Measurements from ENCODE around the gene PTPRR. TPM values are rescaled to one million over a fixed set of nuclear protein-coding genes. Genes with fewer than 3 reads are reported as not detected.

PTPRR gene
- total and polyA plus RNA-seq, 5 experiments from 2014 or later = not detected

- H3K27ac Mint-ChIP-seq = no peak overlapping the region
- DNase-seq = no peak
- POLR2A ChIA-PET = no interaction called here
These were observed 271.7 kb downstream of the PTPRR start for GRCh38 chr12:70648831-70649230.

GRCh38 chr12:70648191-70648590 lies 272.3 kb downstream of the PTPRR start:
- H3K36me3 Mint-ChIP-seq = no peaks in the 10 kb centered on the region
- no peak overlapping the region for H3K4me3 Mint-ChIP-seq
- POLR2A ChIA-PET = no interaction called here
- H3K27me3 Mint-ChIP-seq = peaks cover 5 to 21% (median 11%) of the 10 kb centered on the region in 5 donors
- DNase-seq (no peak), ATAC-seq (no peak)
- peaks cover 0 to 8% (median 0%) of the 10 kb centered on the region in 4 donors for H3K4me1 Mint-ChIP-seq
- no peak overlapping the region for H3K27ac Mint-ChIP-seq
- no peaks in the 10 kb centered on the region for H3K9me3 Mint-ChIP-seq

More at GRCh38 chr12:70648831-70649230, 271.7 kb downstream of the PTPRR start:
- no peaks in the 10 kb centered on the region for H3K36me3 Mint-ChIP-seq
- peaks cover 5 to 19% (median 8%) of the 10 kb centered on the region in 5 donors for H3K27me3 Mint-ChIP-seq
- no peak overlapping the region for H3K4me3 Mint-ChIP-seq
- H3K9me3 Mint-ChIP-seq = no peaks in the 10 kb centered on the region
- no peak for ATAC-seq
- H3K4me1 Mint-ChIP-seq = peaks cover 0 to 8% (median 0%) of the 10 kb centered on the region in 4 donors

GRCh38 chr12:70646850-70647249 lies 273.7 kb downstream of the PTPRR start:
- peaks cover 0 to 8% (median 0%) of the 10 kb centered on the region in 4 donors for H3K4me1 Mint-ChIP-seq
- H3K4me3 Mint-ChIP-seq = no peak overlapping the region
- DNase-seq (no peak), ATAC-seq (no peak)
- H3K27me3 Mint-ChIP-seq = peaks cover 2 to 19% (median 9%) of the 10 kb centered on the region in 5 donors
- no peaks in the 10 kb centered on the region for H3K36me3 Mint-ChIP-seq
- H3K27ac Mint-ChIP-seq = no peak overlapping the region
- POLR2A ChIA-PET = no interaction called here
- H3K9me3 Mint-ChIP-seq = no peaks in the 10 kb centered on the region

- Mint-ChIP-seq H3K36me3 (no peaks in the 10 kb centered on the region), H3K4me1 (peaks cover 0 to 8% (median 0%) of the 10 kb centered on the region in 4 donors), H3K9me3 (no peaks in the 10 kb centered on the region), H3K4me3 (peak overlapping the region in 1 of 10 donors; percentile 5), H3K27me3 (peaks cover 2 to 26% (median 9%) of the 10 kb centered on the region in 5 donors), H3K27ac (peak overlapping the region in 1 of 10 donors; percentile 26)
- no peak for ATAC-seq
- POLR2A ChIA-PET = no interaction called here
- DNase-seq = no peak
These were observed 274.8 kb downstream of the PTPRR start for GRCh38 chr12:70645494-70646317.

- Mint-ChIP-seq H3K9me3 (no peaks in the 10 kb centered on the region), H3K4me1 (peaks cover 0 to 8% (median 0%) of the 10 kb centered on the region in 4 donors), H3K4me3 (no peak overlapping the region), H3K36me3 (no peaks in the 10 kb centered on the region), H3K27ac (no peak overlapping the region), H3K27me3 (peaks cover 2 to 26% (median 9%) of the 10 kb centered on the region in 5 donors)
- DNase-seq (no peak), ATAC-seq (no peak)
- POLR2A ChIA-PET = no interaction called here
These were observed 275.7 kb downstream of the PTPRR start for GRCh38 chr12:70644861-70645260.

- POLR2A ChIA-PET = no interaction called here
- no peak overlapping the region for H3K27ac Mint-ChIP-seq
- peaks cover 0 to 8% (median 0%) of the 10 kb centered on the region in 4 donors for H3K4me1 Mint-ChIP-seq
- H3K4me3 Mint-ChIP-seq = no peak overlapping the region
- ATAC-seq = no peak
- no peaks in the 10 kb centered on the region for H3K36me3 Mint-ChIP-seq
- DNase-seq = no peak
- peaks cover 2 to 26% (median 9%) of the 10 kb centered on the region in 5 donors for H3K27me3 Mint-ChIP-seq
- no peaks in the 10 kb centered on the region for H3K9me3 Mint-ChIP-seq
These were observed 276.6 kb downstream of the PTPRR start for GRCh38 chr12:70643939-70644338.

- H3K4me3 Mint-ChIP-seq = no peak overlapping the region
- peaks cover 2 to 26% (median 15%) of the 10 kb centered on the region in 5 donors for H3K27me3 Mint-ChIP-seq
- DNase-seq (no peak), ATAC-seq (no peak)
- H3K36me3 Mint-ChIP-seq = no peaks in the 10 kb centered on the region
- POLR2A ChIA-PET = no interaction called here
- no peaks in the 10 kb centered on the region for H3K9me3 Mint-ChIP-seq
- H3K4me1 Mint-ChIP-seq = peaks cover 0 to 8% (median 0%) of the 10 kb centered on the region in 4 donors
- no peak overlapping the region for H3K27ac Mint-ChIP-seq
These were observed 278.8 kb downstream of the PTPRR start for GRCh38 chr12:70641691-70642090.

- no peak for DNase-seq
- Mint-ChIP-seq H3K4me3 (no peak overlapping the region), H3K9me3 (no peaks in the 10 kb centered on the region), H3K27me3 (peaks cover 2 to 27% (median 12%) of the 10 kb centered on the region in 5 donors), H3K27ac (no peak overlapping the region), H3K36me3 (no peaks in the 10 kb centered on the region), H3K4me1 (peaks cover 0 to 6% (median 0%) of the 10 kb centered on the region in 4 donors)
- no peak for ATAC-seq
- POLR2A ChIA-PET = no interaction called here
These were observed 279.6 kb downstream of the PTPRR start for GRCh38 chr12:70640901-70641300.

- POLR2A ChIA-PET = no interaction called here
- DNase-seq (no peak), ATAC-seq (no peak)
- no peaks in the 10 kb centered on the region for H3K4me1 Mint-ChIP-seq
- no peaks in the 10 kb centered on the region for H3K9me3 Mint-ChIP-seq
- no peaks in the 10 kb centered on the region for H3K36me3 Mint-ChIP-seq
- H3K4me3 Mint-ChIP-seq = no peak overlapping the region
- H3K27ac Mint-ChIP-seq = no peak overlapping the region
- H3K27me3 Mint-ChIP-seq = peaks cover 6 to 41% (median 14%) of the 10 kb centered on the region in 5 donors
These were observed 281.0 kb downstream of the PTPRR start for GRCh38 chr12:70639535-70639934.

- H3K27ac Mint-ChIP-seq = no peak overlapping the region
- no peak for DNase-seq
- no peaks in the 10 kb centered on the region for H3K4me1 Mint-ChIP-seq
- H3K4me3 Mint-ChIP-seq = no peak overlapping the region
- H3K36me3 Mint-ChIP-seq = no peaks in the 10 kb centered on the region
- H3K27me3 Mint-ChIP-seq = peaks cover 6 to 46% (median 12%) of the 10 kb centered on the region in 5 donors
- POLR2A ChIA-PET = no interaction called here
- no peaks in the 10 kb centered on the region for H3K9me3 Mint-ChIP-seq
- no peak for ATAC-seq
These were observed 281.7 kb downstream of the PTPRR start for GRCh38 chr12:70638639-70639360.

GRCh38 chr12:70637303-70638085 lies 283.0 kb downstream of the PTPRR start, which contains the start of gene PTPRB:
PTPRB (minus strand) TSS chr12:70637429; CDS start chr12:70637395, 34 bp downstream.
- H3K4me3 Mint-ChIP-seq = no peak within 1 kb of the TSS
- no peaks in the 10 kb centered on the region for H3K4me1 Mint-ChIP-seq
- no peaks in the 10 kb centered on the region for H3K9me3 Mint-ChIP-seq
- POLR2A ChIA-PET = no interaction called here
- no peak for DNase-seq
- H3K27ac Mint-ChIP-seq = no peak within 1 kb of the TSS
- ATAC-seq = no peak
- peaks cover 2 to 39% (median 9%) of the 10 kb centered on the region in 5 donors for H3K27me3 Mint-ChIP-seq
- no peaks in the 10 kb centered on the region for H3K36me3 Mint-ChIP-seq

- Mint-ChIP-seq H3K27me3 (peaks cover 2 to 22% (median 6%) of the 10 kb centered on the region in 5 donors), H3K27ac (no peak overlapping the region), H3K4me1 (no peaks in the 10 kb centered on the region), H3K4me3 (no peak overlapping the region), H3K36me3 (no peaks in the 10 kb centered on the region), H3K9me3 (peaks cover 0 to 2% (median 0%) of the 10 kb centered on the region in 9 donors)
- POLR2A ChIA-PET = no interaction called here
- DNase-seq = no peak
- no peak for ATAC-seq
These were observed 284.8 kb downstream of the PTPRR start for GRCh38 chr12:70635755-70636154.

Data from naive thymus-derived CD8-positive, alpha-beta T cell (primary cell).